HG03558 (cell line): ENCODE results near the gene LRRC18.

ENCODE experiments used
- ATAC-seq: cut with Tn5 transposase; IDR thresholded peaks from one replicate; pipeline ENCODE4 v1.9.1; 2021; ENCODE audit warnings: moderate number of reproducible peaks; ENCODE audit not compliant: unreplicated experiment; ENCODE audit errors: extremely low read depth

The LRRC18 gene

DNA sequence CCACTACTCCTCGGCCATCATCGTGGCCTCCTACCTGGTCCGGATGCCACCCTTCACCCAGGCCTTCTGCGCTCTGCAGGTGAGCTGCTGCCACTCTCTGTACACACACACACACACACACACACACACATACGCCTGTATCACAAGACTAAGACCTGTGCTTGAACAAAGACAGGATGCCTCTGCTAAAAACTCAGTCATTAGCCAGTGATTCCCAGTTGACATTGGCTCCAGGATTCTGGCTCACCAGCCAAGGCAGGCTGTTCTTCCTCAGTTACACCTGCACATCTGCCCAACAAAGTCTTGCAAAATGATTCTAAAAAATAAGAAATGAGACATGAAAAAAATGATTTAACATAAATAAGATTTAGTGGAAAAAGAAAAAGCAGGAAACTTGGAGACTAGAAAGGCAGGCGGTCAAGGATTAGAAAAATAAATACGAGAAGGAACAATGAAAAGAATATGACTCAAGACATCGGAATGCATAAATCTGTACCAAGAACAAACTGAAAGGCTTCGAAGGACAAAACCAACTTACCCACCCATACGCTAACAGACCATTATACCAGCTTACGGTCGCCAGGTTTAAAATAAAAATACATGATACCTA, 7.4 kb upstream of the LRRC18 start:
- ATAC-seq: no peak

- no peak for ATAC-seq
Measured at GRCh38 chr10:48946332-48946731, 6.7 kb upstream of the LRRC18 start.

DNA sequence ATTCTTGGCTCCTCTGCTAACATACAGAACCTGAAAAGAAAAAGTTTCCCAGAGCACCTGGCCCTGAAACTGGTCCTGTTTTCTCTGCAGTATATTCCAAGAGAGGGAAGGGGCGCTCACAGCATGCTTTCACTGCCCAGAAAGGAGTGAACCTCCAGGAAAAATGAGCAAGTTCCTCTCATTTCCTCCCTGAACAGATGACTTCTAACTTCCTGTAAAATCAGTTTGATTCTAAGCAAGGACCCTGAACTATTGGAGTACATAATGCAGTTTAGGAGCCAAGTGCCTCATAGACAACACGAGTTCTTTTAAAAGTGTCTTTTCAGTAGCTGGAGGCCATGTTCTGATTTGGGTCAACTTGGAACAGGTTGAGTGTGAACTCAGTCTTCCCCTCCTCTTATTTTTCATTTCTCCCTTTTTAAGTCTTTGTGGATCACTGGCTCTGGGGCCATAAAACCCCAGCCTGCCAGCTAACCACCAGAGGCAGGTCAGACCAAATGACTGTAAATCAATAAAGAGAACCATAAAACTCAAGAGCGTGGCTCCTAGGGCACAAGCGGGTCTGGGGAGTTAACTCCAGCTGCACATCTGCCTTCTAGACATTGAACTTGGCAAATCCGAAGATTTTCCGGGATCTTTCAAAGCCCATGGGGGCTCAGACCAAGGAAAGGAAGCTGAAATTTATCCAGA, 5.9 kb upstream of the LRRC18 start:
- no peak for ATAC-seq

- ATAC-seq: no peak
Measured at GRCh38 chr10:48944171-48944570, 4.5 kb upstream of the LRRC18 start.

- no peak for ATAC-seq
Measured at GRCh38 chr10:48943096-48943495, 3.5 kb upstream of the LRRC18 start.

GRCh38 chr10:48941427-48942075, 1.9 kb upstream of the LRRC18 start:
- no peak for ATAC-seq

DNA sequence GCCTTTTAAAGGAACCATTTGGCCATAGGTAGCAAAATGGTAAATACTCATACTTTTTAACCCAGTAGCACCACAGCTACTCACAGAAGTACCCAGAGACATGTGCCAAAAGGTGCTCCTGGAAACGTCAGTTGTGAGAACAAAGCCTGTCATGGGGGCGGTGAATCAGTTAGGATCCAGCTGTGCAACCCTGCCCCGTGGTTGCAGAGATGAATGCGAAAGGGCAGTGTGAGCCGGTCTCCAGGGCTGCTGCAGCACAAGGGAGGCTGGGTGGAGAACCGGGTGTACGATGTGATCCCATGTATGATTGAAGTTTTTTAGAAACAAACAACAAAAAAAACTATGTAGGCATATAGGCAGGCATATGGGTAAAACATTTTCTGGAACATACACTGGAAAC, 1.3 kb upstream of the LRRC18 start:
- no peak for ATAC-seq

DNA sequence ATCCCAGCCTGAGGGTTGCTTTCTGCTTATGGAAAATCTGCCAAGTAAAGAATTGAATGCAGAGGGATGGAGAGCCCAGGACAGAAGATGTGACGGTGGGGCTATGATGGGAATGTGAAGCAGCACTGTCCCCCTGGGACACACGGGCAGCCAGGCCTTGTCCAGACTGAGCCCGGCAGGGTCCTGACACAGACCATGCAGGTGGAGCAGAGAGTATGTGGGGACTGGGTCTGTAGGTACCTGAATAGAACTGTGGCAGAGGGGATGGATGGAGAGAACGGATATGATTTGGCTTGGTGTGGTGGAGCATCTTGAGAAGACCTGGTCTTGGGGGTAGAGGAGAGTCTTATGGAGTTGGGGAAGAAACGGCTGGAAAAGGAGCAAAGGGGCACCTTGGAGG, 732 bp upstream of the LRRC18 start:
- no peak for ATAC-seq

DNA sequence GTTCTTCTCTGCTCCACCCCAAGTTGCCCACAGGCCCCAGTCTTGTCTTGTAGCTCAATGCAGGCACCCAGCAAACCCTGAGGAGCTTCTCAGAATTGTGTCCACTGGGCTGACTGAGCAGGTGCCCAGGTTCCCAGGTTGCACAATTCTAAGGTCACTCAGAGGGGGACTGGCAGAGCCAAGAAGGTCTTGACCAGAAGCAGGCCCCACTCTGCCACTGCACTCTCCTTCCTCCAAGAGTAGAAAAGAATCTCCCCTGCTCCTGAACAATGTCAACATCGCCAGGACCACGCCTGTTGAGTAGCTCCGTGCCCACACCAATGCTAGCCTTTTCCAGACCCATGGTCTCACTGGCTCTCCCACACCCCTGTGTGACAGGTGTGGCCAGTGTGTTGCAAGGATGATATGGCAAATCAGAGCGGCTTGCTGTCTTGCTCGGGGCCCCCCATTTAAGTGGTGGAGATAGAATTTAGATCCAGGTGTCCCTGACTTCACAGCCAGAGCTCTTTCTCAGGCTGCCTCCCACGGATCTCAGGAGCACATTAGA, 577 bp downstream of the LRRC18 start:
- no peak for ATAC-seq

DNA sequence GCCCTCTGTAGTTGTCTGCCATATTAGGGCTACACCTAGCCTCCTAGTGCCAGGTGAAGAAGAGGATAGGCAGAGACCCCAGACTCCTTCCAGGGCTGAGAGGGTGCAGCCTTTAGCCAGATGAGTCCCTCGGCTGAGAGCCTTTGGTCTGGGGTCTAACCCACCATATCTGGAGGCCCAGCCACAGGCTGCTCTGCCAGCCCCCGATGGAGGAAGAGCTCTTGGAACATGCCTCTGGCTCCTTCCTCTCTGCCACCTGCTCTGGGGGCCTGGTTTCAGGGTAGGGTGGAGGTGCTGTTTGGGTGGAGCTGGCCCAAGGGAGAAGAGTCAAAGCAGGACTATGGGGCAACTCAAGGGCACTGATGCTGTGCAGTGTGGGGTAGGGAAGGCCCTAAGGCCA, 1.4 kb downstream of the LRRC18 start:
- no peak for ATAC-seq

GRCh38 chr10:48937796-48938195, 1.8 kb downstream of the LRRC18 start:
- ATAC-seq: no peak

DNA sequence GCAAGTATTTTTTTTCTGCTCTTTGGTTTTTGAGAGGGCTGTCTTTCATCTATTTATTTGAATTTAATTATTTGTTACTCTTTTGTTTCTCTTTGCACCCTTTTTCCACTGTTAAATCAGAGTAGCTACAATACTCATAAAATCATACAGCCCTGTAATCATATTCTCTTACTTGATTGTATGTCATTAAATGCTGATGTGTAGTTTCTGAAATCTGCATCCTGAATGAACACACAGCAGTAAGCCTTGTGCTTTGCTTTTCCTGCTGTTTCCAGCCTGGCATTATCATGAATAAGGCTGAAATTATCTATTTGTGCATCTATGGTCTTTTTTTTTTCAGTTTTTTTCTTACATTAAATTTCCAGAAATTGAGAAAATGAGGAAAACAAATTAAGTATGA, 4.1 kb downstream of the LRRC18 start:
- no peak for ATAC-seq

DNA sequence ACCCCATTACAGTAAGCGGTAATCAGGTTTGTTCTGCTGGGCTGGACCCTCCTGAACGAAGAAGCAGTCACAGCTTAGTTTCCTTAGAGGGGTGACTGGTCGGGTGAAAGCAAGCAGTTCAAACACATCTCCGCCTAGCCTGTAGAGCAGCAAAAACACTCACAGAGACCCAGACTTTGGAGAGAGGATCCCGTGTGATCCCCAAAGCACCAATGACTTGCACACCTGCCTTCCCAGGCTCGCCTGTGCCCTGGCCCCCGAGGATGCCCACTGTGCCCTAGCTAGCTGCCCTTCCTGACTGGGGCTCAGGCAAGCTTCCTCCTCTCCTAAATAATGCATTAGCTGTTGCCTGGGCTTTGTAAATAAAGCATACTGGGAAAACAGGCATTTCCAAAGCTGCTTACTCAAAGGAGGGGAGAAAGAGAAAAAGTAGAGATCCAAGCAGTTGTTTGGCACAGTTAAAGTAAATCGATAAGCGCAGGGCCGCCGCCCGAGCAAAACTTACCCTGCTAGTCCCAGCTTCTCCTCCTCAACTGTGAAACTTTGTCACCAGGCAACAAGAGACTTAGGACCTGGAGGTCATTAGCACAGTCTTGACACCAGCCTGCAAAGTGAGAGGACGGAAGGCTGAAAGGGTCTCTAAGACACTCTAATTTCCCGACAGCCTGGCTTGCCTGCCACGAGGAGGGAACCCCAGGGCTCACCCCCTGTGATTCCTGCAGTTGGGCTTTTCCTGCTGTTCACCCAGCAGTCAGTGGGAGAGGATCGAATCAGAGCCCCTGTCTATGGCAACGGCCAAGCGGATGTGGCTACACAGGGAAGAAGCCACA, 4.8 kb downstream of the LRRC18 start:
- no peak for ATAC-seq

DNA sequence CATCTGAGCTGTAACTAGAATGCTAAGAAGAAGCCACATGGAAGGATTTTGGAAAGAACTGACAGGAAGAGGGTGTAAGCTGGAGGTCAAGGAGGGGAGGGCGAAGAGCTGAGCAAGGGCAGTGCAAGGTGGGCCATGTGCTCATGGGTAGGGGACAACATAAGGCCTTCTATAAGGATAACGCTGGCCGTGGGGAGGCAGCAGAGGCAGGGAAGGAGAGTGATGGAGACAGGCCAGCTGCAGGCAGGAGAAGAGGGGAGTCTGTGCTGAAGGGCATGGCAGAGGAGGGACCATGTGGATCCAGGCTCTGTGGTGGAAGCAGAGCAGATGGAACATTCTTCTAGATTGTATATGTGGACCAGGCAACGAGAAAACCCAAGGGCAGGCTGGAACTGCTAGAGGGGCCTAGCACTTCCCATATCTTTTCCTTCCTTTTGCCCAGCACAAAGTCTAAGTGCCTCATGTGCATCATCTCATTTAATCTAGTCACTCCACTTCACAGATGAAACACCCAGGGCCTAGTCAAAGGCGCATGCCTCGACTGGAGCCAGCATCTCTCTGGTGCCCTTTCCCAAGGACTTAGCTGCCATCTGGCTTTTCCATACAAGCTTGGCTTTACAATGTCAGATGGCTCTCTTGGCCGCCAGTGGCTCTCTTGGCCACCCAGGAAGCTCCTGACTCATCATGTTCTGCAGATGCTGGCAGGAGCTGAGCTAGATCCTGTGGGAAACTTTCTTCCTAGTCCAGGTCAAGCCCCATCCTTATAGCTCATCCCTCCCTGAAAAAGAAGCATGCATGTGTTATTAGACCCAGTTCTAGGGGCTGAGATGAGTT, 6.6 kb downstream of the LRRC18 start:
- ATAC-seq: no peak

- ATAC-seq: no peak
Measured at GRCh38 chr10:48931188-48931587, 8.5 kb downstream of the LRRC18 start.

DNA sequence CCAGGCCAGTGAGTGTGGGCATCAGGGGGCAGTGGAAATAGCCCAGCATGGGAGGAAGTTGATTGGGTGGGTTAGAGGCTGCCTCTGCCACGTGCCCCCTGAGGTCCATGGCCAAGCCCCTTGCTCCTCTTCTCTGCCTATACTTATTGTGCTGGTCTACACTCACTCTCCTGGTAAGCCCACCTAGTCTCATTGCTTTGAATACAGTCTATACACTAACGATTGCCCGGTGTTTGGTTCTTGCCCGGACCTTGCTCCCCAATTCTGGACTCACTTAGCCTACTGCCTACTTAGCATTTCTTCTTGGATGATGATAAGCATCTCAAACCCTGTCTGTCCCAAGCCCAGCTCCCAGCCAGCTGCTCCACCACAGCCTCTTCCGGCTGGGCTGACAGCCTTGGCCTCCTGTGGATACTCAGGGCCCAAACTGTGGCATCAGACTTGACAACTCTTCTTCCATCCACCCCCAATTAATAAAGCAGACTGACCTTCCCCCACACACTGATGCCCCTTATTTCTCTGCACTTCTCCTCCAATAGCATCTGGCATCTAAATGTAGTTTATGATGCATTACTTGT, 10.1 kb downstream of the LRRC18 start:
- ATAC-seq: no peak

DNA sequence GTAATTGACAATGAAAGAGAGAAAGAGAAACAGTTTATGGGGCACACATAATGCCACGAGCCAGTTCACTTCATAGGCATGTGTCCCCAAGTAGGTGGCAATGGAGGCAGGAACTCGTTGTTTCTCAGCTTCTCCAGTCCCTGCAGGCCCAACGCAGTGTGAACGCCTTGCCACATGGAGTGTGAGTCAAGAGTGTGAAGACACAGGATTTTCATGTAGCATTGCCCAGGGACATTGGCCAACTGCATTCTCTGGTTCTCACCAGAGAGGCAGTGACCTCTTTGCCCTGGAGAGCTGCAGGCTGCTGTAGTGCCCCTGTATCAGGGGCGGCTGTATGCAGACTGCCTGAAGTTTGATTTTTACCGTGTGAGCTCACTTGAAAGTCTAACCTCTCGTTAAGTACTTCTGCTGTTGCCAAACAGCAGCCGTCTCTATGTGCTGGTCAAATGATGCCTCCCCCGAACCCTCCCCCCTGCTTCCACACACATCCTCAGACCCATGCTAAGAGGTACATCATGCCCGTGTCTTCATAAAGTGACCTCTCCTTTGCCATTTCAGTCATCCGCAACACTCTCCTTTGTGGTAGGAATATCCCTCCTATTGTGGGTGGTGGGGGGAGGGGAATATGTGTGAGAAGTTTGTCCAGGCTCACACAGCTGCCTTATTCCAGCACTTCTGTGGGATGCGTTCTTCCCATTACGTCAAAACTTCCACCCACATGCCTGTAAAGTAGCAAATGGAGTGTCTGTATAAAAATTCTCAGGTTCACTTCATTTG, 12.7 kb downstream of the LRRC18 start:
- ATAC-seq: no peak

DNA sequence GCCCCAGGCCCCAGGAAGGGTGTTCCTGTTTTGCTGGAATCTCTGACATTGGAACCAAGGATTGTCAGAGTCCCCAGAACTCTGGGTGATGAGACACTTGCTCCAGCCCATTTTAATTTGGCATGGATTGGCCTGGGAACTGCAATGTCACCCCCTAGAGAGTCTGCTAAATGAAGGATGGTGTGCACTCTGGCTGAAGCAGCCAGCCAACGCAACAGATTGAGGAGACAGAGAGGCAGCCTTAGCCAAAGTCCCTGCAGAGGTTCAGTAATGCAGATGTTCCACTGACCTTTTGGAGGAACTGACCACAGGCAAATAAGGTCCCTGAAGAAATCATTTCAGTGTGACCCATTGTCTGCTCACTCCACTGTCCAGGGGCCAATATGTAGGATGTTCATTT, 13.4 kb downstream of the LRRC18 start:
- no peak for ATAC-seq

DNA sequence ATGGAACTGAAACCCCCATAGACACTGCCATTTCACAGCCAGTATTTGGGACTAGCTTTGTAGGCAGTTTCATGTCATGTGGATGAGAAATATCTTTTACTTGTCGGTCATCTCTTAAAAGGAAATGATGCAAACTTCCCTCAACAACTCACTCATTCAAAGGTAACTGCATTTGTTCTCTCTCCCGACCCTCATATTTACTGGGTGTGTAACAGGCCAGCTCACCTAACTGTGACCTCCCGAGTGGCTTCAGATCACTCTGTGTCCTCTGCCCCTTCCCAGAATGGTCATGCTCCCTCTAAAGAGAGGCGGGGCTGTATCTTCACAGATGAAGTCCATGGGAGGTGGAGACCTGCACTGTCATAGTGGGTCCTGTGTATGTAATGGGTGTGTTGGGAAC, 14.7 kb downstream of the LRRC18 start:
- no peak for ATAC-seq
